Body of pancreas (tissue), 4 donors: ENCODE measurements around the gene RPL38.

Experiments
- CTCF ChIP-seq, 7 experiments: fragments of 450-650 bp in 4 of 7; fragments of 200-600 bp in 3 of 7; sonication (generic) in 3 of 7; IDR thresholded peaks; one replicate each; pipeline ENCODE4 v1.5.1; 2016 to 2019; ENCODE audit warnings: antibody characterized with exemption in 7 of 7
- POLR2A ChIP-seq, 3 donors: fragments of 450-650 bp; IDR thresholded peaks; one replicate each; pipeline ENCODE4 v1.6.1; 2016; ENCODE audit warnings: antibody characterized with exemption in 3 of 3, mild to moderate bottlenecking in 2 of 3

- TF ChIP-seq CTCF (IDR thresholded peaks at IDR 0.05) (no peak), POLR2A (IDR thresholded peaks at IDR 0.05) (no peak)
Observed at GRCh38 chr17:74165797-74166365, 37.6 kb upstream of the RPL38 start.
